Keratinocyte (primary cell): ENCODE measurements around the gene CRADD. TPM values are rescaled to one million over a fixed set of nuclear protein-coding genes. Genes with fewer than 3 reads are reported as not detected.
"Not testable (repeated sequence)": the region's sequence is repeated elsewhere in the genome, so short reads cannot be mapped to it uniquely, and the experiment has no call there.

ENCODE experiments used
- DNase-seq: peaks from one replicate; pipeline ENCODE4 v3.0.0-alpha.2; 2011; ENCODE audit warnings: low read depth, missing footprints, low spot score
- FAIRE-seq: peaks from 2 replicates; lab custom pipeline; 2011; peaks lifted over from hg19 to GRCh38; lab: Jason Lieb, UNC
- H2AFZ ChIP-seq: 2 replicates; pipeline ENCODE4 v1.6.0; 2012; ENCODE audit warnings: low read length, control low read depth, inconsistent platforms; ENCODE audit not compliant: control insufficient read depth
- H3K27ac ChIP-seq: 2 replicates; pipeline ENCODE4 v1.5.1; 2011; ENCODE audit warnings: low read length; ENCODE audit not compliant: control insufficient read depth, insufficient read depth
- H3K27me3 ChIP-seq: 3 replicates; pipeline ENCODE4 v1.6.0; 2011; ENCODE audit warnings: low read length; ENCODE audit not compliant: control insufficient read depth, insufficient read depth; ENCODE audit errors: extremely low read depth
- H3K36me3 ChIP-seq, 2 experiments: 2 replicates in 1 of 2; 3 replicates in 1 of 2; pipeline ENCODE4 v1.5.1; 2011; ENCODE audit warnings: low read length in 2 of 2, mild to moderate bottlenecking in 1 of 2; ENCODE audit not compliant: control insufficient read depth in 2 of 2, insufficient read depth in 2 of 2; ENCODE audit errors: extremely low read depth in 1 of 2
- H3K4me1 ChIP-seq: 3 replicates; pipeline ENCODE4 v1.5.1; 2011; ENCODE audit warnings: low read length; ENCODE audit not compliant: control insufficient read depth, insufficient read depth; ENCODE audit errors: extremely low read depth
- H3K4me2 ChIP-seq: 3 replicates; pipeline ENCODE4 v1.6.0; 2011; ENCODE audit warnings: low read depth, low read length; ENCODE audit not compliant: control insufficient read depth, insufficient read depth; ENCODE audit errors: extremely low read depth
- H3K4me3 ChIP-seq, 3 experiments: fragments of 200-600 bp in 1 of 3; sonication (generic) in 1 of 3; 2 replicates in 2 of 3; 3 replicates in 1 of 3; pipeline ENCODE4 v1.5.1; 2011 to 2016; ENCODE audit warnings: low read length in 3 of 3, mild to moderate bottlenecking in 3 of 3, control low read depth in 2 of 3, inconsistent platforms in 1 of 3, low read depth in 1 of 3, mixed read lengths in 1 of 3, mixed run types in 1 of 3, moderate library complexity in 1 of 3; ENCODE audit not compliant: control insufficient read depth in 2 of 3, insufficient read depth in 2 of 3; ENCODE audit errors: extremely low read depth in 1 of 3
- H3K79me2 ChIP-seq: 2 replicates; pipeline ENCODE4 v1.6.0; 2012; ENCODE audit warnings: low read length; ENCODE audit not compliant: control insufficient read depth, insufficient read depth
- H3K9ac ChIP-seq: 3 replicates; pipeline ENCODE4 v1.6.0; 2011; ENCODE audit warnings: low read length; ENCODE audit not compliant: control insufficient read depth, insufficient read depth; ENCODE audit errors: extremely low read depth
- H3K9me1 ChIP-seq: 3 replicates; pipeline ENCODE4 v1.6.0; 2011; ENCODE audit warnings: low read length; ENCODE audit not compliant: control insufficient read depth, insufficient read depth; ENCODE audit errors: extremely low read depth
- H3K9me3 ChIP-seq: 2 replicates; pipeline ENCODE4 v1.5.1; 2012; ENCODE audit warnings: low read depth, low read length; ENCODE audit not compliant: control insufficient read depth
- H4K20me1 ChIP-seq: 3 replicates; pipeline ENCODE4 v1.6.0; 2011; ENCODE audit warnings: low read length; ENCODE audit not compliant: control insufficient read depth, insufficient read depth; ENCODE audit errors: extremely low read depth
- CTCF ChIP-seq, 3 experiments: IDR thresholded peaks in 1 of 3; conservative IDR thresholded peaks in 1 of 3; optimal IDR thresholded peaks in 1 of 3; 2 replicates in 2 of 3; 3 replicates in 1 of 3; pipeline versions ENCODE3 to v1.5.1; 2011; ENCODE audit warnings: low read length in 3 of 3, mild to moderate bottlenecking in 3 of 3, moderate library complexity in 2 of 3, control low read depth in 1 of 3, inconsistent platforms in 1 of 3; ENCODE audit not compliant: insufficient read depth in 2 of 3; ENCODE audit errors: extremely low read depth in 1 of 3
- EZH2 ChIP-seq: IDR thresholded peaks from one replicate; pipeline ENCODE4 v1.6.1; 2012; ENCODE audit warnings: inconsistent platforms, mild to moderate bottlenecking, low read length, moderate library complexity
- dilution Hi-C: fragments of 300-500 bp; cut with MboI; formaldehyde crosslinking; loops from one replicate; pipeline ENCODE4 v1.7.0; 2020; ENCODE audit warnings: low sequenced_read_pairs; ENCODE audit not compliant: extremely low pct_ligation_motif_present
- polyA plus RNA-seq, 5 experiments: library from polyadenylated mRNA; depleted of rRNA in 3 of 5; stranded (reverse) in 3 of 5; stranded (forward) in 1 of 5; unstranded in 1 of 5; fragments of >200 nt; gene quantifications; 1 replicate in 1 of 5; 2 replicates in 3 of 5; 3 replicates in 1 of 5; pipeline versions ENCODE4 v1.2.1 to v1.2.3, GENCODE V29; 2011 to 2012; ENCODE audit warnings: missing spikeins in 2 of 5, low read depth in 1 of 5, low replicate concordance in 1 of 5

The CRADD gene
- polyA plus RNA-seq, 1 donor (not counting 4 experiments of a cell fraction or from before 2014, with no cell fraction given), result 11.2 TPM

GRCh38 chr12:93710574-93710926 lies 33.4 kb downstream of the CRADD start:
- H3K9me1 ChIP-seq, result no peaks in the 10 kb centered on the region
- no peaks in the 10 kb centered on the region for H3K9me3 ChIP-seq
- no peaks in the 10 kb centered on the region for H3K4me1 ChIP-seq
- H3K36me3 ChIP-seq, result no peaks in the 10 kb centered on the region
- H3K4me2 ChIP-seq, result no peak overlapping the region
- FAIRE-seq (no peak), DNase-seq (no peak)
- no peak overlapping the region for H3K4me3 ChIP-seq
- no peak overlapping the region for H3K9ac ChIP-seq
- H3K79me2 ChIP-seq, result no peaks in the 10 kb centered on the region
- no peak for TF ChIP-seq CTCF (optimal IDR thresholded peaks at IDR 0.05 in 1 of 3, IDR thresholded peaks at IDR 0.05 in 1 of 3, conservative IDR thresholded peaks at IDR 0.05 in 1 of 3; ENCODE audit: extremely low read depth in 1 of 3, insufficient read depth in 2 of 3, low read length in 3 of 3)
- no peak for TF ChIP-seq EZH2
- H3K27me3 ChIP-seq, result no peaks in the 10 kb centered on the region
- dilution Hi-C loops, result no loop called here
- H4K20me1 ChIP-seq, result no peaks in the 10 kb centered on the region
- no peak overlapping the region for H3K27ac ChIP-seq
- no peak overlapping the region for H2AFZ ChIP-seq

DNA sequence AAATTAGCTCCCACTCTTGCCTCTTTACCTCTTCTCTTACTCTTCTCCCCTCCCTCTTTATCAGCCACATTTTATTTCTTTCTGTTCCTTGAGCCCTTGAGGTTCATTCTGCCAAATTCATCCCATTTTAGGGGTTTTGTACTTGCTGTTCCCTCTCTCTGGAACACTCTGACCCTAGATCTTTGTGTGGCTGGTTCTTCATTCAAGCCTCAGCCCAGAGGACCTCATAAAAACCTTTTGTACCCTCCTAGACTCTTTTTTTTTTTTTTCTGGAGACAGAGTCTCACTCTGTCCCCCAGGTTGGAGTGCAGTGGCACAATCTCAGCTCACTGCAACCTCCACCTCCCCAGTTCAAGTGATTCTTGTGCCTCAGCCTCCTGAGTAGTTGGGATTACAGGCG lies 34.3 kb downstream of the CRADD start:
- H3K9me3 ChIP-seq, H2AFZ ChIP-seq, H3K27ac ChIP-seq, H3K4me1 ChIP-seq, H3K36me3 ChIP-seq, H3K4me2 ChIP-seq, DNase-seq, FAIRE-seq, H4K20me1 ChIP-seq, H3K79me2 ChIP-seq, H3K4me3 ChIP-seq, H3K27me3 ChIP-seq, dilution Hi-C loops, H3K9me1 ChIP-seq, H3K9ac ChIP-seq: not testable (repeated sequence)

GRCh38 chr12:93712200-93712599 lies 35.0 kb downstream of the CRADD start:
- Histone ChIP-seq H3K27ac (no peak overlapping the region), H3K27me3 (no peaks in the 10 kb centered on the region), H3K9me3 (no peaks in the 10 kb centered on the region), H3K4me2 (no peak overlapping the region), H3K4me1 (no peaks in the 10 kb centered on the region), H3K36me3 (no peaks in the 10 kb centered on the region), H4K20me1 (no peaks in the 10 kb centered on the region), H3K79me2 (no peaks in the 10 kb centered on the region), H2AFZ (no peak overlapping the region), H3K9ac (no peak overlapping the region), H3K4me3 (no peak overlapping the region), H3K9me1 (no peaks in the 10 kb centered on the region)
- FAIRE-seq (no peak), DNase-seq (no peak)
- dilution Hi-C loops, result no loop called here
- TF ChIP-seq EZH2 (no peak), CTCF (optimal IDR thresholded peaks at IDR 0.05 in 1 of 3, IDR thresholded peaks at IDR 0.05 in 1 of 3, conservative IDR thresholded peaks at IDR 0.05 in 1 of 3; ENCODE audit: extremely low read depth in 1 of 3, insufficient read depth in 2 of 3, low read length in 3 of 3) (no peak)
